ENCODE data around the gene MLLT3.

Gene MLLT3

DNA sequence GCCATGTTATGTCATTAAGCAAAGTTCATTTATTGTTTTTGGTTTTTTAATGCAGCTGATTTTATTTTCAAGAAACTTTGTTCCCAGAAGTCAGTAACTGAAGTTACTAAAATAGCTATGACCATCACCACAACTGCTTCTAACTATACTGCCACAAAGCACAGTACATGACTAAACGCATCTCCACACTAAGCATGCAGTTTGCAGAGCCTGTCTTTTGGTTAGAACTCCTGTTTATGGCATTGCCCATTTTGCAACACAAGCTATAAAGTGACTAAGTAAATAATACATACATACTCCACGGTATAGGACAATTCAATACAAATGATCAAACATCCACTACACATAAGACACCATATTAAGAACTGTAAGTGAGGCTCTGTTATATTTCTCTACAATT lies 109.7 kb downstream of the MLLT3 start:
- Mint-ChIP-seq H3K9me3 (peaks cover 0 to 2% of the 10 kb centered on the region in 2 donors), H3K4me1 (peaks cover 14 to 15% of the 10 kb centered on the region in 2 donors), H3K4me3 (no peak overlapping the region), H3K36me3 (peaks cover 0 to 1% of the 10 kb centered on the region in 2 donors), H3K27ac (no peak overlapping the region), H3K27me3 (no peaks in the 10 kb centered on the region)
- ATAC-seq (replicated peaks) (no peak), DNase-seq (no peak)

DNA sequence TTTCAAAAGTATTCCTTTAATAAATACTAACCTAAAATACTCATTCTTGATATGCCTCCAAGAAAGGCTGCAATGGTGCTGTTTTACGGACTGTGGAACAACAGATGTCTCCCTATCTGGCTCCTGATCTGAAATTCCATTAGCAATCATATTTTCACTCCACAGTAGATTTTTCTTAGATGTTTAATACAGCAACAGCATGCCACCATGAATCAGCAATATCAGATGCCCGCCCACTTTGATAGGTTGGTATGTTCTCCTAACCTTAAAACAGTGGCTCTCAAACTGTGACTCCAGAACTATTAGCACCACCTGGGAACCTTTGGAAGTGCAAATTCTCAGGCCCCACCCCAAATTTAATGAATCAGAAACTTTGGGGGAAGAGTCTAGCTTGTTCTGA lies 110.2 kb downstream of the MLLT3 start:
- no peaks in the 10 kb centered on the region for H3K27me3 Mint-ChIP-seq
- no peak overlapping the region for H3K27ac Mint-ChIP-seq
- DNase-seq = no peak
- peaks cover 14 to 15% of the 10 kb centered on the region in 2 donors for H3K4me1 Mint-ChIP-seq
- peaks cover 0 to 2% of the 10 kb centered on the region in 2 donors for H3K9me3 Mint-ChIP-seq
- no peak overlapping the region for H3K4me3 Mint-ChIP-seq
- peaks cover 0 to 1% of the 10 kb centered on the region in 2 donors for H3K36me3 Mint-ChIP-seq
- ATAC-seq (replicated peaks) = no peak

DNA sequence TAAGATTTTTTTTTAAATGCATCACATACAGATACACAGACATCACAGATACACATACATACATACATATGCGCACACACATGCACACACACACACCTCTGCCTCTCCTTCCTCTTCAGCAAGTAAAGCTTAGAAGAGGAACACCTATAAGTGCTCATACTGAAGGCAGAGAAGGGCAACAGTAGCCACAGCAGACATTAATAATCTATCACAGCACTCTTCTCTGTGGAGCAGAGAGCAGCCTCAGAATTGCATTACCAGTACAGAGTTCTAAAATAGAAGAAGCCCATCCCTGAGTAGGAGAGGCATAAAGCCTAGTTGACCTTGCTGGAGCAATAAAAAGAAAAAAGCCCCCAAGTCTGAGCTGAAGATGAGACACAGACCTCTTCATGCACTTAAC lies 110.6 kb downstream of the MLLT3 start:
- DNase-seq (no peak), ATAC-seq (replicated peaks) (peak in 1 of 2 donors; percentile 42)
- H3K9me3 Mint-ChIP-seq = peaks cover 0 to 2% of the 10 kb centered on the region in 2 donors

DNA sequence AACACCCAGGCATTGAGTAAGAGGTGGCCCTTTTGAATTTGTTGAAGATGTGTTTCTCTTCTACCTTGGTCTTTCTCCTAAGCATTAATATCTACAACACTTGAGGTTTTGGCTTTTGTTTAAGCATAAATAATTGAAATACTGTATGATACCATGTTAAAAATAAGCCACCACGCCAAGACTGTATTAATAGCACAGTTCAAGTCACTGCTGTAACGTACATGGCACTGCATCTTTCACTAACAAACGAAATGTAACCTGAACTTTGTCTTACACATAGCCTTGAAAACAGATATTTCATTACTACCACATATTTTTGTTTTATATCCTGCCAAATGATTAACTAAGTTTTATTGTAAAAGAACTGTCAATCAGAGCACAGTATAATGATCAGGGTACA lies 112.8 kb downstream of the MLLT3 start:
- Mint-ChIP-seq H3K4me3 (no peak overlapping the region), H3K36me3 (peaks cover 0 to 1% of the 10 kb centered on the region in 2 donors), H3K27ac (no peak overlapping the region), H3K27me3 (no peaks in the 10 kb centered on the region), H3K4me1 (peaks cover 14 to 15% of the 10 kb centered on the region in 2 donors), H3K9me3 (peaks cover 0 to 2% of the 10 kb centered on the region in 2 donors)
- no peak for ATAC-seq (replicated peaks)
- no peak for DNase-seq

More for the DNA sequence above, 110.6 kb downstream of the MLLT3 start:
- Mint-ChIP-seq H3K36me3 (peaks cover 0 to 1% of the 10 kb centered on the region in 2 donors), H3K27me3 (no peaks in the 10 kb centered on the region), H3K4me1 (peaks cover 14 to 15% of the 10 kb centered on the region in 2 donors), H3K27ac (no peak overlapping the region), H3K4me3 (no peak overlapping the region)

DNA sequence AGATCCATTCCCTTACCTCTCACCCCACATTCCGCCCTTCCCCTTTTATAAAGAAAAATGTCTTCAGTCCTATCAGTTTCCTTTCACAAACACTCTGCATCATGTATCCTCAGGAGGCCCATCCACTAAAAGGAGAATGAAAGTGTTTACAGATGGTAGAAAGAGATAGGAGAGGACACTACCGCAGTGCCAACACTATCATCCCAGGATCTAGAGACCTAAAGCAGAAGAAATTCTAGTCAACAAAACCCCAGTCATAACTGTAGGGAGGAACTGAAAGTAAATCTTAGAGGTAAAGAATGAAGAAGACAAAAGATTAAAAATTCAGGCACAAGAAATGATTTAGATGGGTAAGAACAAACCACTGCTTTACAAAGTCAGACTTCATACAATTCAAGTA lies 114.1 kb downstream of the MLLT3 start:
- Mint-ChIP-seq H3K27ac (no peak overlapping the region), H3K9me3 (peaks cover 0 to 3% of the 10 kb centered on the region in 2 donors), H3K4me3 (no peak overlapping the region), H3K27me3 (no peaks in the 10 kb centered on the region), H3K4me1 (peaks cover 7 to 8% of the 10 kb centered on the region in 2 donors), H3K36me3 (peaks cover 0 to 1% of the 10 kb centered on the region in 2 donors)
- DNase-seq (no peak), ATAC-seq (replicated peaks) (peak; percentile 71 to 74)

DNA sequence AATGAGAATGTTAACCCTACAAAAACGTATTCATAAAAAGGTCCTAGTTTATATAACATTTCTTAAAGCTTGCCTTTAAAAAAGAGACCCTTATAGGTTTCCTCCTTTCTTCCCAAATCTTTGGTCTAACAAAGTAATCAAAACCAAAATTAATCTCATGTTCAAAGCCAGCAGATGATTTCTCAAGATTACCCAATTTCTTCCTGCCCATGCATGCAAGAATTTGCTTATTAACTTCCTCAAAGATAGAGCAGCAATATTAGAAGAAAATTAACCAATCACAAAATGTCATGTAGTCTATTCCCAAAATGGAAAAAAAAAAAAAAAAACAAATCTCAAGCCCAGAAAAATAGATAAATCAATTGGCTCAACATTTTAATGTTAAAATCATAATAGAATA lies 114.9 kb downstream of the MLLT3 start:
- H3K36me3 Mint-ChIP-seq = peaks cover 0 to 1% of the 10 kb centered on the region in 2 donors
- no peak for ATAC-seq (replicated peaks)
- H3K4me3 Mint-ChIP-seq = no peak overlapping the region
- no peak for DNase-seq
- H3K9me3 Mint-ChIP-seq = peaks cover 0 to 3% of the 10 kb centered on the region in 2 donors
- peaks cover 4 to 7% of the 10 kb centered on the region in 2 donors for H3K4me1 Mint-ChIP-seq
- no peak overlapping the region for H3K27ac Mint-ChIP-seq
- H3K27me3 Mint-ChIP-seq = no peaks in the 10 kb centered on the region

DNA sequence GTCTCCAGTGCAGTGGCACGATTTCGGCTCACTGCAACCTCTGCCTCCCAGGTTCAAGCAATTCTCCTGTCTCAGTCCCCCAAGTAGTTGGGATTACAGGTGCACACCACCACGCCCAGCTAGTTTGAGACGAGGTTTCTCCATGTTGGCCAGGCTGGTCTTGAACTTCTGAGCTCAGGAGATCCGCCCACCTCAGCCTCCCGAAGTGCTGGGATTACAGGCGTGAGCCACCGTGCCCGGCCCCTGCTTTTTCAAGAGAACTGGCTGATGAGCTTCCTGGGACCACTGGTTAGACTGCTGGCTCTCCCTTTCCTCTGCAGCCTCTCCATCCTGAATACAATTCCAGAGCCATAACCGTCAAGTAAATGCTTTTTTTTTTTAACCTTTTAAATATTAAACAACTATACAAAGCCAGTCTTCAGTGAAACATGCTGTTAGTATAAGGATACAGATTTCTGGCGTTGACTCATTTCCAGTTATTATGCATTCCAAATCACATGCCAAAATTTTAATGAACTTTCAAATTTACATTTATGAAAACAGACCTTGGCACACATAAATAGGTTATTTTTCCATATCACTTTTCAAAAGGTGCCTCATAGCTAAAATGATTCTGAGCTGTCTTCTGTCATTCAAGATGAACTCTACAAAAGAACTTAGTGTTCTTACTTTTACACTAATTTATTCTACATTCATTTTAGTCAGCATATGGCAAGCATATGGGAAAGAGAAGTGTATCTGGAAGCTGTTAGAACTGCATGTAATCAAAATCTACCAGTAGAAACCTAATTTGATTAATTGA lies 116.0 kb downstream of the MLLT3 start:
- no peaks in the 10 kb centered on the region for H3K27me3 Mint-ChIP-seq
- no peak for ATAC-seq (replicated peaks)
- H3K4me1 Mint-ChIP-seq = peaks cover 4 to 7% of the 10 kb centered on the region in 2 donors
- H3K9me3 Mint-ChIP-seq = peaks cover 0 to 3% of the 10 kb centered on the region in 2 donors
- DNase-seq = no peak
- no peak overlapping the region for H3K4me3 Mint-ChIP-seq
- no peak overlapping the region for H3K27ac Mint-ChIP-seq
- H3K36me3 Mint-ChIP-seq = peaks cover 0 to 1% of the 10 kb centered on the region in 2 donors

DNA sequence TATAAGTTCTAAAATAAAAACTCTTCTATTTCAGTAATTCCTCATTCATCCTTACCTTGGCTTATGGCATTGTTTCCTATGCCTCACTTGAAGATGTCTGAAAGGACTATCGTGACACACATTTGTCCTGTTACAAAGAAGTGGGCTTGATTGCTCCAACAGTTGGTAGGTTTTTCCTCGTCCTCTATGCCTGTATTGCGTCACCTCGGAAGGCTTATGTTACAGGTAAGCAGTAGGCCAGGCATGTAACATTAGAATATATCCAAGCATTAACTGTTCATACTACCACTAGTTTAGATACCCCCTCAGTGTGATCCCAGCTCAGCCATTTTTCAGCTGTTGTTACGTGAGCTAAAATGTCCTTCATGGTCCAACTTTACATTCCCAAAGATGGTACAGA lies 116.7 kb downstream of the MLLT3 start:
- H3K27me3 Mint-ChIP-seq = no peaks in the 10 kb centered on the region
- H3K4me1 Mint-ChIP-seq = peaks cover 4 to 7% of the 10 kb centered on the region in 2 donors
- no peak for ATAC-seq (replicated peaks)
- DNase-seq = no peak
- peaks cover 0 to 1% of the 10 kb centered on the region in 2 donors for H3K36me3 Mint-ChIP-seq
- H3K9me3 Mint-ChIP-seq = peaks cover 0 to 3% of the 10 kb centered on the region in 2 donors
- no peak overlapping the region for H3K4me3 Mint-ChIP-seq
- H3K27ac Mint-ChIP-seq = no peak overlapping the region

DNA sequence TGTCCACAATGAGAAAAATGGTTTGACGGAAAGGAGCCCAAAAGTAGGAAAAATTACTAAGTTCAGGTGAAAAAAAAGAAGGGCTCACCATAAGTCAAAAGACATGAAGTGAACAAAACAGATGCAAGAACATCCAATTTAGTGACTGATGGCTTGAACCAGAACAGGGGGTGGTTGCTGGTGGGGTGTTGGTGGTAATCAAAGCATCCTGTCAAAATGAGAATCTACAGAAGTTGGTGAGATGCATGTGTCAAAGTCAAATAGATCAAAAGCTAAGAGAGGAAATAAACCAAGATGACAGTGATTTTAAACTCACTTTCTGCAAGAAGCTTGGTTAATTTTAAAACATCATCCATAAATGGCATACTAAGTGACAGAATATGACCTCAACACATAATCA lies 117.4 kb downstream of the MLLT3 start:
- no peak for DNase-seq
- ATAC-seq (replicated peaks) = no peak
- Mint-ChIP-seq H3K36me3 (peaks cover 0 to under 1% of the 10 kb centered on the region in 2 donors), H3K27ac (no peak overlapping the region), H3K4me1 (peaks cover 4 to 7% of the 10 kb centered on the region in 2 donors), H3K9me3 (peaks cover 0 to 1% of the 10 kb centered on the region in 2 donors), H3K27me3 (no peaks in the 10 kb centered on the region), H3K4me3 (no peak overlapping the region)

DNA sequence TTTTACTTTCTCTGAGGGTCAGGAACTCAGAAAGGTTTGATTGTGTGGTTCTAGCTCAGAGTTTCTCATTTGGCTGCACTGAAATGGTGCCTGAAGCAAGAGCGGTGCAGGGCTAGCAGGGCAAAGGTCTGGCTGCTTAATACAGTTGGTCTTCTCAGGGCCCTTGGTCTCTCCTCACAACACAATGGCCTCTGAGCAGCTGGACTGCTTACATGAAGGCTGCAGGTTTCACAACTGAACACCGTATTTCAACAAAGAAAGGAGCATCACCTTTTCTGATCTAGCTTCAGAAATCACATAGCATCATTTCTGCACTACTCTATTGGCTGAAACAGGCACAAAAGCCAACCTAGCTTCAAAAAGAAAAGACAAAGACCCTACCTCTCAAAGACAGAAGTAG lies 122.2 kb downstream of the MLLT3 start:
- Mint-ChIP-seq H3K4me1 (no peaks in the 10 kb centered on the region), H3K4me3 (no peak overlapping the region), H3K36me3 (no peaks in the 10 kb centered on the region), H3K27me3 (no peaks in the 10 kb centered on the region), H3K27ac (no peak overlapping the region), H3K9me3 (peaks cover 0 to 4% of the 10 kb centered on the region in 2 donors)
- no peak for DNase-seq
- ATAC-seq (replicated peaks) = no peak

DNA sequence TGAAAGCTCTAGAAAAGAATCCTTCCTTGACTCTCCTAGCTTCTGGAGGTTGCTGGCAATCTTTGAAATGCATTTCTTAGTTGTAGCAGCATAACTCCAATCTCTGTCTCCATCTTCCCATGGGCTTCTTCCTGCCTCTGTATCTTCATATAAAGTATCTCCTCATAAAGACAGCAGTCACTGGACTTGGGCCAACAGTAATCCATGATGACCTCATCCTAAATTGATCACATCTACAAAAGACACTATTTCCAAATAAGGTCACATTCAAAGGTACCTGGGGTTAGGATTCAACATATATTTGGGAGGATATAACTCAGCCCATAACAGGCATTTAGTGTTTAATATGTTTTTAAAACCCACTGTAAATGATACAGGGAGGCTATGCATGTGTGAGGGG lies 123.3 kb downstream of the MLLT3 start:
- Mint-ChIP-seq H3K4me3 (no peak overlapping the region), H3K9me3 (peaks cover 0 to 4% of the 10 kb centered on the region in 2 donors), H3K36me3 (no peaks in the 10 kb centered on the region), H3K27me3 (no peaks in the 10 kb centered on the region), H3K4me1 (no peaks in the 10 kb centered on the region), H3K27ac (no peak overlapping the region)
- DNase-seq = no peak
- ATAC-seq (replicated peaks) = no peak

DNA sequence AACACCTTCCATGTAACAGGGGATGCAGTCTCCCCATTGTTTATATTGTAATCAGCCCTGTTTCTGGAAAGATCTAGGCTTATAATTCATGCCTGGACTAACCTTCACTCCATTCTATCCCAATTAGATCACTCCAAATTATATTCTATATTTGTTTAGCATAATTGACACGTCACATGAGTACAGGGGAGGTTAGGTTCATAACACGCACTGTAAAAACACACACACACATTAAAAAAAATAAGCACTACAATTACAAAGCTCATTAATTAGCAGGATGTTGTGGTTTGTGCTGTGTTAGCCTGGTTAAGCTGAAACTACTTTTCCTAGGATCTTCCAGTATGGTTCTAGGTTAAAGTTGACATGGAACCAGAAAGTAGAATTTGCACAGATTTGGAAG lies 126.0 kb downstream of the MLLT3 start:
- Mint-ChIP-seq H3K36me3 (no peaks in the 10 kb centered on the region), H3K4me3 (no peak overlapping the region), H3K27ac (no peak overlapping the region), H3K9me3 (peaks cover 0 to 2% of the 10 kb centered on the region in 2 donors), H3K4me1 (peaks cover 0 to 4% of the 10 kb centered on the region in 2 donors), H3K27me3 (no peaks in the 10 kb centered on the region)
- no peak for DNase-seq
- no peak for ATAC-seq (replicated peaks)

DNA sequence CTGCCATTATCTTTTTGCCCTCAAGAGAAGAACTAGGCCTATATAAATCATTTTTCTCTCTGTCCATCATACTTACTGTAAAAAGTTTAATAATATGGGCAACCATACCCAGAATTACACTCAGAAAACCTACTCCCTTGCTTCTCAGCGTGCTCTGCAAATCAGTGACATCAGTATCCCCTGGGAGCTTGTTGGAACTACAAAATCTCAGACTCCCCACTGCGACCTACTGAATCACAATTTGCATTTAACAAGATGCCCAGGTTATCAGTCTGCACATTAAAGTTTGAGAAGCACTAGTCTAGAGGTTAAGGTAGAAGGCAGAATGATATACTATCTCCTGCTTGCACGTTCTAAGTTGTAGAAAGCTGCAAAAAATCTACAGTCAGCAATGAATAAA lies 127.2 kb downstream of the MLLT3 start:
- H3K27me3 Mint-ChIP-seq = no peaks in the 10 kb centered on the region
- H3K9me3 Mint-ChIP-seq = peaks cover 0 to 2% of the 10 kb centered on the region in 2 donors
- H3K36me3 Mint-ChIP-seq = no peaks in the 10 kb centered on the region
- no peak for DNase-seq
- peaks cover under 1 to 7% of the 10 kb centered on the region in 2 donors for H3K4me1 Mint-ChIP-seq
- ATAC-seq (replicated peaks) = no peak
- no peak overlapping the region for H3K27ac Mint-ChIP-seq
- no peak overlapping the region for H3K4me3 Mint-ChIP-seq

DNA sequence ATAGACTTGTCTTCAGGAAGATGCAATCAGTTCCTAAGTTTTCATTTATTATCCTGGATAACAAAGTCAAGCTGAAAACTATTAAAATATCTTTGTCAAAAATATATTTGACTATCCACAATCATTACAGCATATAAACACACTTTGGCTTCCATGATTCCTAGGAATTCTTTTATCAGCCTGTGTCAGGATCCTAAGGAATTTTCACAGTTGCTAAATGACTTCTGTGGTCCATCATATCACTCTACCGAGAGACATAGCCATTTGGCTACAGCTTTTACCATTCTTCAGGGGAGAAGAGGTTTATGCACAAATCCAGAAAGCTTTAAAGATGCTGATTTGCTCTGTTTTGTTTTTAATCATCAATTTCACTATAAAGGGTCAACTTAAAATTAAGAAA lies 128.3 kb downstream of the MLLT3 start:
- no peak for ATAC-seq (replicated peaks)
- Mint-ChIP-seq H3K27ac (no peak overlapping the region), H3K36me3 (no peaks in the 10 kb centered on the region), H3K9me3 (peaks cover 0 to 2% of the 10 kb centered on the region in 2 donors), H3K27me3 (no peaks in the 10 kb centered on the region), H3K4me3 (no peak overlapping the region), H3K4me1 (peaks cover 3 to 7% of the 10 kb centered on the region in 2 donors)
- DNase-seq = no peak

DNA sequence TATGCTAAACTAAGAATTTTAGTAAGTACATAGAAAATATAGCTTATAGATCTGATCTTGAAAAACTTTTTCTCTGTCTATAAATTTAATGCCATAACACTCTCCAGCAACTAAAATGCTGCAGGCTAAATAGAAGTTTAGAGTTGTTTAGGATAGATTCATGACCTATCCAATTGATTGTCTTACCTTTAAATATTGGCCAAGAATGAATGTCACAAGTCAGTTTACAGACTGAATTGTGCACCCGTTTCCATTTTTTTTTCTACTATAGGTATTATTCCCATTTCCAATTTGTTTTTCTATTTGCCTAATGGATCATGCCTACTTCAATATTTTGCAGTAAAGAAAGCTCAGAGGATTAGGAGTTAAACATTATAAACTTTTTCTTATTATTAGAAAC lies 129.5 kb downstream of the MLLT3 start:
- Mint-ChIP-seq H3K27ac (no peak overlapping the region), H3K4me3 (no peak overlapping the region), H3K27me3 (no peaks in the 10 kb centered on the region), H3K36me3 (no peaks in the 10 kb centered on the region), H3K4me1 (peaks cover 3 to 7% of the 10 kb centered on the region in 2 donors), H3K9me3 (no peaks in the 10 kb centered on the region)
- ATAC-seq (replicated peaks) (no peak), DNase-seq (no peak)

All from stimulated activated naive B cell treated with anti-CD40 and anti-IgM and Interleukin-4, amounts not matched to agents 10 μg/mL and 1 μg/mL and 100 μg/mL, for 72 hours (primary cell).